Esophagus muscularis mucosa (tissue), 3 donors: ENCODE measurements around the gene CEP104.

Source experiments
- CTCF ChIP-seq, 3 experiments: fragments of 200-600 bp in 2 of 3; fragments of 450-650 bp in 1 of 3; sonication (generic) in 2 of 3; IDR thresholded peaks; one replicate each; pipeline ENCODE4 v1.5.1; 2017 to 2019; ENCODE audit warnings: antibody characterized with exemption in 3 of 3, mild to moderate bottlenecking in 2 of 3, moderate library complexity in 1 of 3
- POLR2A ChIP-seq: fragments of 450-650 bp; IDR thresholded peaks from one replicate; pipeline ENCODE4 v1.6.1; 2017; ENCODE audit warnings: antibody characterized with exemption, moderate library complexity, mild to moderate bottlenecking, low read depth
- POLR2AphosphoS5 ChIP-seq, 2 donors: sonication (generic); formaldehyde crosslinking; IDR thresholded peaks; one replicate each; pipeline ENCODE4 v1.6.1; 2017; ENCODE audit warnings: antibody characterized with exemption in 2 of 2

- no peak for TF ChIP-seq POLR2A
- TF ChIP-seq CTCF (IDR thresholded peaks at IDR 0.05) = no peak
- TF ChIP-seq POLR2AphosphoS5 (IDR thresholded peaks at IDR 0.05) = no peak
Observed at GRCh38 chr1:3852091-3852490, 4.9 kb downstream of the CEP104 start.
